Muscle of arm (tissue), 12 donors: ENCODE measurements around the gene TGIF1. TPM values are rescaled to one million over a fixed set of nuclear protein-coding genes. Genes with fewer than 3 reads are reported as not detected.

Experiments used
- DNase-seq: peaks from one replicate; pipeline ENCODE4 v3.0.0-alpha.2; 2013
- polyA plus RNA-seq, 12 donors: library from polyadenylated mRNA; unstranded; fragments of 120-200 nt; gene quantifications; one replicate each; pipeline ENCODE4 v1.2.1, GENCODE V29; 2013; ENCODE audit not compliant: insufficient read length in 12 of 12

Gene TGIF1
- polyA plus RNA-seq, 12 donors, result 36.3 to 81.7 (median 43.1) TPM; not detected in 1

DNA sequence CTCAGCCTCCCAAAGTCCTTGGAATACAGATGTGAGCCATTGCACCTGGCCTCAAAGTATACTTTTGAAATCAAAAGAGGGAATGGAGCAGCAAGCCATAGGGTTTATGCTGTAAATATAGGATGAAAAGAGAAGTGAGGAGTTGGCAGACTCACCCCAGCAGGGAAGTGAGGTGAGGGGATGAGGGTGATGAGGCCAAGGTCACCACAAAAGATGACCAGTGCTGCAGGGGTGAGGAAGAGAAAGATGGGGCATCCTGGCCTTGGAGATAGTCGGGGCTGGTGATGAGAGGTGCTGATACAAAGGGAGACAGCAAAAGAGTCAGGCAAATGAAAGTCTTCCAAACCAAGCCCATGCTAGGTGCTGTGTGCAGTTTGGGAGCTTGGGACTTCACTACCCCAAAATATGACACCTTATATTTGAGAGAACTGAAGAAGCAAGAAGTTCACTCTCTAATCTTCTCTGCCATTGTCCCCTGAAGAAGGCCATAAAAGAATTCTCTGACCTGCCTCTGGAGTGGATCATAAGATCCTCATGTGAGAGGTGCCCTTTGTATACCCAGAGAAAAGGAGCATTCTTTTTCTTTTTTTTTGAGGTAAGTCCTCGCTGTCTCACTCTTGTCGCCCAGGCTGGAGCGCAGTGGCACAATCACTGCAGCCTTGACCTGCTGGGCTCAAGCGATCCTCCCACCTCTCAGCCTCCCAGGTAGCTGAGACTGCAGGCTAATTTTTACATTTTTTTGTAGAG, 31.0 kb downstream of the TGIF1 start:
- DNase-seq, result no peak

DNA sequence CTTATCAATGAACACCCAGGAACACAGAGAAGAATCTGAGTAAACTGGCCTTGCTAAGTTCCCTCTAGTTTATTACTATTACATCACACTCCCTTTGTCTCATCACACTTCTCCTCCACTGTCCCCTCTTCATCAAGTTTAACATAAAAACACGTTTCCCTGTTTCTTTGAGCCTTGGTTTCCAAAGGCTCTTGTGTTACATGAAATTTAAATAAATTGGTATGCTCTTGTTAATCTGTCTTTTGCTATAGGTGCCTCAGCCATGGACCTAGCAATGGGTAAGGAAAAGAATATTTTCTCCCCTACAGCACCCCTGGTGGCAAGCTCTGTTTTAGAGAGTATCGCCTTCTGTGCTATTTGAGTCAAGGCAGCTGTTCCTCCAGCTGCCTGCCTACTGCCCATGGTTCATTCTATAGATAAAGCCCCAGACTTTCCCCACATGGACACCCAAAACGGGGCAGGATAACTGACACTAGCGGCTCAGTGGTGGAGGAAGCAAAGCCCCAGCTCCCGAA, 31.8 kb downstream of the TGIF1 start:
- peak; percentile 42 for DNase-seq

DNA sequence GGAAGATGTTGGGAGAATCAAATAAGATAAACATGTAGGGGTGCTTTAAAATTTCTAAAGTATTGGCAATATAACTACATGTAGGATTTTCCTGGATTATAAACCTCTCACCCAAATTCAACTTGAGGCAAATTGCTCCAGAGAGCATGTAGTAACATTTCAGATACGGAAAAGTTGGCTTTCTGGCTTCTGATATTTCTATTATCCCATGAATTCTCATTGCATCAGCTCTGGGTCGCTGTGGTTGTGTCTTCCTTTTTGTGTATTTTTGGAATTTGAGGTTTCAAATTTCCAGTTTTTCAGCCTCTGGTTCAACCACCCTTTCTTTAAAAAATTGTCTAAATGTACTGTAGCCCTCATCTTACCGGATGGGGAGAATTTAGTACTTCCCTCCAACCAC, 32.3 kb downstream of the TGIF1 start:
- DNase-seq, result no peak

DNA sequence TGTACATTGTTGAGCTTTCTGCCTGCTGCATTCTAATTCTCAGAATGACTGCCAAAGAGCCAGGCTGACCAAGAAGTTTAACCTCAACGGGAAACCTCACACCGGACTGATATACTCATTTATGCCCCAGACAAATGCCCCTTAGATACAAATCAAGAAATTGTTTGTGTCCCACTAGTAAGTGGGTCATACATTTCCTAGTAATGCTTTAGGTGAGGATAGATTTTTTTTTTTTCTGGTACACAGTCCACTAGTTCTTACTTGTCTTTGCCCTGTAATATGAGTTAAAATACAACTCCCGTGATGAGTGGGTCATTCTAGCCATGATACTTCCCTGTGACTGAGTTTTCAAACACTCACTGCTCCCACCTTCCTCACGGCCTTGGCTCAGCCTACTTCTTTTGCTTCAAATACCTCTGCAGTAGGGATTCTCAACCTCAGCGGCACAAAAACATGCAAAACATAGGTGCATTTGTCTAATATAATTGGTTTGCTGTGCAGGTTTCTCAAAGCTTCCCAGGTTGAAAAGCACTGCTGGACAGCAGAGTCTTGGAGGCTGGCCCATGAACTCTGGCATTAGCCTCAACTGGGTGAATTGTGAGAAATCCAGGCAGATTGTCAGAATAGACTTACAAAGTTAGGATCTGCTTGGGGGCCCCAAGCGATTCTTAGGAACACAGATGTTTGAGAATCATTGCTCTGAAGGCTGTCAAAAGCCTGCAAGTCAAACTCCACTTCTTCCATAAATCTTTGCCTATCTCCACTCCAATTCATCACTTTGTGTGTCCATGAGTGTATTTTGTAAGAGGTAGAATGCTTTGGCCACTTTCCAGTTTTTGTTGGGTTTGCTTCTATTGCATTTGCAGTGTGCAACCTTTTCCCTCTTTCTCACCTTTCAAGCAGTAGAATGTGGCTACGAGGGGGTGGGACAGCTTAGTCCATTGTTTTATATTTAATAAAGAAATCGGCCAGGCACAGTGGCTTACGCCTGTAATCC, 35.5 kb downstream of the TGIF1 start:
- DNase-seq, result no peak

DNA sequence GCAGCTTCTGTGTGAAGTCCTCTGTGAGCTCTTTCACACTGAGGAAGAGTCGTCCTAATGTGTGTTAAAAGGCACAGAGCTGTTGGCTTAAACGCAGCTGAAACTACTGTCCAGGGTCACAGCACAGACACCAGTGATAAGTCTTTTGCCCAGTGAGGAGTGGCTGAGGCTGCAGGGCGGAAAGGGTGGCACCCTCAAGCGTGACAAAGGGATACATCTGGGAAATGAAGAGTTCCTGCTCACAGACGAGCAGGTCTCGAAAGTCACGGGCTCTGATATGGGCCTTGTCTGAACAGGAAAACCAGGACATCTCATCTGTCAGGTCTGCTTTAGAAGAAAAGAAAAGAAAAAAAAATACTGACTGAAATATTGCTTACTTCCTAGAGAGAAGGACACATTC, 36.5 kb downstream of the TGIF1 start:
- DNase-seq, result no peak

DNA sequence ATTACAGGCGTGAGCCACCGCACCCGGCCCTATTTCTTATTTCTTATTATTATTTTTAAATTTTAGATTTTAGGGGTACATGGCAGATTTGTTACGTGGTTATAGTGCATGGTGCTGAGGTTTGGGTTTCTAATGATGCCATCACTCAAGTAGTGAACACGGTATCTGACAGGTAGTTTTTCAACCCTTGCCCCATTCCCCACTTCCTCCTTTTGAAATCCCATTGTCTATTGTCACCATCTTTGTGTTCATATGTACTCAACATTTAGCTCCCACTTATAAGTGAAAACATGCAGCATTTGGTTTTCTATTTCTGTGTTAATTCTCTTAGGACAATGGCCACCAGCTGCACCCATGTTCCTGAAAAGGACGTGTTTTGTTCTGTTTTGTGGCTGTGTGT, 39.5 kb downstream of the TGIF1 start:
- no peak for DNase-seq

DNA sequence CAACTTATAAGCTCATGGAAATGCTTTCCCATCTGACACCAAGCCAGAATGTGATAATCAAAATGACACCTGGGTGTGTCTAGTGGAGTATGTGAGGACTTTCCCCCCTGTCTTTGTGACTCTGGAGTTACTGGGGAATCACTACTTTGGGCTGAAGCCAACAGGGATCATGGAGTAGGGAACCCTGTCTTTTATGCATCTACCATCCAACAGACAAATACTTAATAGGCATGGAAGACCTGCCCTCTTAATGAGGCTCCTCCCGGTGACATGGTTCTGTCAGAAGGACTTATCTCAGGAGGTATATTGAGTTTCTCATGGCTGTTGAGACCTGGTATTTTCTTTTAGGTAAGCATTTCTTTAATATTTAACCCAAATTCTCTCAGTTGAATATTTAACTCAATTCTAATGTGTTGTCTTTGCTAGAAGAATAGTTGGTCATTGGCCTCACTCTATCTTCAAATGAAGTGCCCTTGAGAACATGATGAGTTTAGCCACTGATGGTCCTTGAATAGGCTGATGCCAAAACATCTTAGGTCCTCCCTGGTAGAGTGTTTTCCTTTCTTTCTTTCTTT, 42.1 kb downstream of the TGIF1 start:
- DNase-seq, result no peak

DNA sequence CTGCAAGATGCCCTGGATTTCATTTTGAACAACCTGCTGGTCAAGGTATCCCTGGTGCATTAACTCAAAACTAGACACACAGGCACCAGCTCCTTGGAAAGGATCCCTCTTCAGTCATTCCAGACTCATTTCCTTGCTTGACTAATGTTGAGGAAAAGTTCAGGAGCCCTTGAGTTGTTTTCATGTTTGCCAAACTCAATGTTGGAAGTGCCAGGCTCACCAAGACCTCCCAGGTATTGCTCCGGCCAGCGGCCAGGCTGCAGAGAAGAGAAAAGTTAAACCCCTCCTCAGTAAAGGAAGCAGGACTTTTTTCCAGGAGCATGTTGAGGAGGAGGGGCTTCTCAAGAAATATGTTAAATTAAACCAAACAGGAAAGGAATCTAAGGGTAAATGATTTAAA, 42.7 kb downstream of the TGIF1 start:
- DNase-seq, result no peak

DNA sequence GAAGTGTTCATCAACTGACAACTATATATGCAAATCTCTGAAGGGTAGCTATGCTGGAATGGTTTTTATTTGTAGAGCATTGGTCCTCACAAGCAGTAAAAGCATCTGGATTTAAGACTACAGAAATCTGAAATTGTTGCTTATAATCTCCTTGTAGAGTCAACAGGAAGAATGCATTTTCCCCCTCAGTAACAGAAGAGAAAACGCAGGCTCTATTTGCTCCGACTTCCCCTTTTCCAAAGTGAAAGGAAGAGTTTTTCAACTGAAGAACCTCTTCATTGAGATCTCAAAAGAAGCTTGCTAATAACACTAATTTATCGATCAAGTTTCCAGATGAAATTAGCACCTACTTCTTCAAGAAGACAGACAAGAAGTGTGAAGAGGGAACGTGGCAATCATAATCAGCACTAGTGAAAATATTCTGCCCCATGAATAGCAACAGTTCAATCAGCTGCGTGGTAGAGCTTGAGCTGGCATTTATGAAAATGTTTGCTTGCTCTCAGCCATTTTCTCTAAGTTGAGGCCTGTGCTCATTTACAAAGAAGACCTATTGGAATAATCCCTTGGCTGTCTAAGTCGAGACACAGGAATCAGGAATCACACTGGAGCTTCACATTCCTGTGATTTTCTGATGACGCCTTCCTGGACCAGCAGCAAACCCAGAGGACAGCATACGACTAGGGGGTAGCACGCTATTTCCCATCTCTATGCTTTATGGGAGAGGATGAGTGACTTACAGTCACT, 43.7 kb downstream of the TGIF1 start:
- no peak for DNase-seq

DNA sequence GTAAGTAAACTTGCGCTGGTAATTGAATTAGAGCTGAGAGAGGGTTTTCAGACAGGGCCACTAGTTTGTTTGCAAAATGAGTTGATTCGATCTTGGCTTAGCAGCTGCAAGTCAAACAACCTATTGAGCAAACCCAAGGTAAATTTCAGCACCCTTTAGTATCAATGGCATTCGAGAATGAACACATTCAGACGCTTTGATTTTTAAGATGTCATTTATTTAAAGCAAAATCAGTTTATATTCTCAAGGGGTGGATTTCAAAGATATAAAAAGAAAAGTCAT, 44.2 kb downstream of the TGIF1 start:
- DNase-seq, result no peak

DNA sequence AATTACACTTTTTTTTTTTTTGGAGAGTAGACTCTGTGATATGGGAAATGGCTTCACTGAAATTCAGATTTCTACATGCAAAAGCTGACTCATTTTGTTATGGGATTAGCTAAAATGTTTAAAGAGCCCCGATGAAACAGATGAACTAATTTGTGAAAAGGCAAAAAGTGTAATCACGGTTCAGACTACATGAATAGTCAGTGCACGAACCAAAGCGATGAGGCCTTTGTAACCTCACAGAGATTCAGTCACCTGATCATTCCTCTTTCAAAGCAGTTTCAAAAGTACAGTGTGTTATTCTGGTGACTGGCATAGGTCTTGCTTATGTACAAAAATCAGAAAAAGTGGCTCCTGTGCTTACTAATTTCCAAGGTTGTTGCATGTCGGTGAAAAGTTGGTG, 44.6 kb downstream of the TGIF1 start:
- DNase-seq, result no peak

DNA sequence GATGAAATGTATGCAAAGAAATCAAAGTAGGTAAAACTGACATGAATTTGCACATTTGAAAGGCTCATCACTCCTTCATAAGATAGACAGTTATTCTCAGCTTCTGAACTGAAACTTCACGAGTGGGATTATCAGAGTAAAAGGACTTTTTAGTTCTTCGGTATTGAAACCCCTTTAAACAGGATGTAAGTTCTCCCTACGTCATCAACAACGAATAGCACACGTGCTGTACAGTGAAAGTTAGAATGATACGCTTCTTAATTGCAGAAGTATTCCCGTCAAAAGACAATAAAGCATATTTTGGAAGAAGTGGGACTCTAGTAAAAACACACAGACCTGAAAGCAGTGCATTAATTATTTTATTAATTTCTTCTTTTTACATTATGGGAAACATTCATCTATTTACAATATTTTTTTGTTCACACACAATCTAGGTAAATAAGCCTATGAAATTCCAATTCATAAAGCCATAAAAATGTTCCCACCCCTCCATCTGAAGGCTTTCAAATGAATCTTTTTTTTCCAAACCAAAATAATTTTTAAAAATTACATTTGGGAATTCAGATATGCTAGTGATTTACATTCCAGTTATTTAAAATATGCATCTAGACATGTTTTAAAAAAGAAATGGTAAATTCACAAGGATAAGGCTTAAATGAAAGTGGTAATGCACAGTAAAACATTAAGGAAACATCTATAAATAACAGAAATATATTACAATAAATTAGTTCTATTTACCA, 45.9 kb downstream of the TGIF1 start:
- DNase-seq, result no peak

DNA sequence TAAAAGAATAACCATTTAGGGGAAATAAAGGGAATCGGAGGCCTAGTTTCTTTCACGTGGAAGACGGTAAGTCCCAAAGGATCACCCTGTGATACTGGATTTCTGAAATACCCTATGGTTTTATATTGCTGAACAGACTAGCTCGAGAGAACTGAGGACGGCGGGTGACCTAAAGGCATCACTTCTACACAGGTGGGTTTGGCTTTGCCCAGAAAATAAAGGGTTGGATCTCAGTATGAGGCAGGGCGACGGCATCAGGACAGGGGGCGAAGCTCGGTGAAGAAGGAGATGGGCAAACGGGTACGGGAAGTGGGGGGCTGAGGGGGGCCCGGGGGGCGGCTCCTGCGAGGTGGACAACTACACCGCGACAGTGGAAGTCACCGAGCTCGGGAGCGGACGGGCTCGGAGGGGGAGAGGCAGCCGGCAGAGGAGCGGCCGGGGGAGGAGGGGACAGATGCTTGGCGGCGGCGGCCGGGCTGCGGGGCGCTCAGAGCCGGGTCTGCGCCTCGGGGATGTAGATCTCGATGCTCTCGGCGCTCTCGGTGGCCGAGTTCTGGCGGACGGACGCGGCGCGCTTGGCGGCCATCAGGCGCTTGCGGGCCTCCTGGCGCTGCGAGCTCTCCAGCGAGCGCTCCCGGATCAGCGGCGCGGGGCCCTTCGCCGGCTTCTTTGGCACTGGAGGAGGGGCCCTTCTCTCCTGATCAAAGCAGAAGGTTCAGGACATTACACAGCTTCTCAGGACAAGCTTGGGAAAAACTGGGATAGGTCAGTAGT, 48.9 kb downstream of the TGIF1 start:
- peak; percentile 29 for DNase-seq

DNA sequence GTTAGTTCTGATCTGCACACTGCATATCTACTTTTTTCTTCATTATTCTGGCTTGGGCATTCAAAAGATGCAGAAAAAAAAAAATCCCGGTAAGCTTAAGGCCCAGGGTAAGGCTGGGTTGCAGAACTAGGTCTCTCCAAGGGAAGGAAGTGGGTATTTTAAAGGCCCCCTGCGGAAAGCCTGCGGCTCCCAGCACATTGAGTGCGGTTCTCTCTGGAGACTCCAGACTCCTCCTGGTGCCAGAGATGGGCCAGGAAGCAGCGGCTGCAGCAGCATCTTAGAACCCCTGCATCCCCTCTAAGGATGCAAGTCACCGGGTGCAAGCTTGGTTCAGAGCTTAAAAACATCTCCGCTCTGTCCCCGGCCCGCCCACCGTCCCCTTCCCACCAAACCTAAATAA, 49.5 kb downstream of the TGIF1 start:
- DNase-seq, result no peak

DNA sequence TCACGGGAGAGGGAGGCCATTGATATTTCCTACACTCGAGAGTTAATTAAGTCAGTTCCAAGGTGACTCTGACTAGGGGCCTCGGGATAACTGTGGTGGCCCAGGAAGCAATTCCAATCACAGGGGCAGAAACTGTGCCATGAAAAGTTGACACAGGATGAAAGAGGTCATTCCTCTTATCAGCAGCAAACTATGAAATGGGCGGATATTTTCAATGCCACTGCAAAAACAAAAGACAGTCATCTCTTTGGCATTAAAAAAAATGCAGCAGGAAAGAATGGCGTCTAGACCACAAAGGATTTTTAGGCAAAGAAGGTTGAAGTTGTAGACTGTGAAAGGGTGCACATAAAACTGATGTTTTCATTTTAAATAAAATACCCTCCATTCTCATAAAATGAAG, 50.0 kb downstream of the TGIF1 start:
- DNase-seq, result no peak

DNA sequence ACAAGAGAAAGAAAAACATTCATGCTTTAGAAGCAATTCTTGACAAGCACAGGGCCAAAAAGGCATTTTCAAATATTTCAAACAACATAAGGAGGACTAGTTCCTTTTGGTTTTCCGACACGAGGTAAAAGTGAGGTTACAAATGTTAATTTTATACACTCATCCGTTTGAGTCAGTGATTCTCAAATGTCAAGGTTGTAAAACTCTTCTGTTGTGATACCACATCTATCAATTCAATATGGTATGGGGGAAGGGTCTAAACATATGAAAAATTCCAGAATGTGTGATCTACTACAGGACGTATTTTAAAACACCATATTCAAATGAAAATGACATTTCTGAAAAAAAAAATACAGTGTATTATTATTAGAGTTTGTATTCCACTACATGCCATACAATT, 52.7 kb downstream of the TGIF1 start:
- DNase-seq, result no peak

DNA sequence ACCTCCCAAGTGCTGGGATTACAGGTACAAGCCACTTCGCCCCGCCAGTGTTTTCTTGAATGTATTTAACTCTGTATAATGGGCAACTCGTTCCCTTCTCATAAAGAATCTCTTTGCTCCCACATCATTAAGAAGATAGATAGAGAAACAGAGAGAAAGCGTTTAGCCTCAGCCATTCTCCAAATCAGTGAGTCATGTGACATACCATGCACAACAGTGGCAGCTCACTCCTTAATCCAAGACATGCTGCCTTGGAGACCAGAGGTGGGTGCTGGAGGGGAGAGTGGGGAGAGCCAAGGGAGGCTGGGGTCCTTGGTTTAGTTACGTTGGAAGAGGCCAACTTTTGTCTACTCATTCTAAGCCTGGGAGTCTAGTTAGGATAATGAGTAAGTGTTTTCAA, 54.7 kb downstream of the TGIF1 start:
- DNase-seq, result no peak

DNA sequence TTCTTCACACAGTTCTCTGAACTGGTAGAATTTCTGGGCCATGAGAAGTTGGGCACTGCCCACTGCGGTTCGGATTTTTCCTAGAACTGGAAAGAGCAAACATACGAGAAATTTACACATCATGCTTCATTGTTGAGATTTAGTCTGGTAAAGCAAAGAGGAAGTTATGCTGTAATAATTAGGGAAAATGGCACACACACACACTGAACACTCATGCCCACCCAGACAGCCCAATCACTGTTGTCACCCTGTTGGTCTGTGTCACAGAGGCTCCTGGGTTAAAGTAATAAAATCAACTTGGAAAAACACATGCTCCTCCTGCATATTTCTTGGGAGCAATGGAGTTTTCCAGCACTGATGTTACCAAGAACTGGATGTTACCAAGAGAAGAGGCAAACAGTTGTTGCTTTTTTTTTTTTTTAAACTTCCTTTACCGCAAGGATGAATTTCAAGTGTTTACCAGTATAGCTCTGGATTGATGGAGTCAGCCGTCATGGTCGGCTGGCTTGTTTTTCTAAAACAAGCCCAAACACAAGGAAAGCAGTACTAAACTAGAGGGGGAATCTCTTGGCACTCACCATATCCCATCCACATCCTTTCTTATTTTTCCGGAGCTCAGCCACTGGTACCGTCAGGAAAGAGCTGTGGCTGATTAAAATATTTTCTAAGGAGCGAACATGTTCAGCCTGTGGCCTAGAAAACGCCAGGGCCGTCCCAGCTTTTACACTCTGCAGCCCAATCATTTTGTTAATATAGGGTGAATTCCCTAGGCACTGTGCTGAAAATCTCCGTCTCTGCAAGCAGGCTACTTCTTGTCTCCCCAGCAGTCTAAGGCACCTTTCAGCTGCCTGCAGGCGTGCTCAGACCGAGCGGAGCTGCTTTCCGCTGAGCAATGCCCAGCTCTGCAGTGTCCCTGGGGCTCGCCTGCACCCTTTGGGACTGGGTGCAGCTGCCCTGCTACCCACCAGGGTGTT, 58.9 kb downstream of the TGIF1 start:
- no peak for DNase-seq
